GM18502 (cell line): ENCODE data around the gene TMEM131L.

Source experiments
- ATAC-seq: cut with Tn5 transposase; IDR thresholded peaks from one replicate; pipeline ENCODE4 v1.9.1; 2021; ENCODE audit warnings: mild to moderate bottlenecking; ENCODE audit not compliant: unreplicated experiment, poor library complexity

Gene TMEM131L

GRCh38 chr4:153518637-153519389 is 52.7 kb downstream of the TMEM131L start:
- peak; percentile 24 for ATAC-seq

GRCh38 chr4:153519687-153520086 is 53.5 kb downstream of the TMEM131L start:
- ATAC-seq, result no peak

- ATAC-seq, result no peak
Measured at GRCh38 chr4:153520227-153520626, 54.1 kb downstream of the TMEM131L start.

- peak; percentile 33 for ATAC-seq
Measured at GRCh38 chr4:153520801-153521329, 54.7 kb downstream of the TMEM131L start.

- peak; percentile 24 for ATAC-seq
Measured at GRCh38 chr4:153521478-153521877, 55.3 kb downstream of the TMEM131L start.

GRCh38 chr4:153521999-153522801 is 56.0 kb downstream of the TMEM131L start:
- ATAC-seq, result peak; percentile 33

- ATAC-seq, result peak; percentile 50
Measured at GRCh38 chr4:153522802-153523094, 56.6 kb downstream of the TMEM131L start.

- no peak for ATAC-seq
Measured at GRCh38 chr4:153523164-153523796, 57.1 kb downstream of the TMEM131L start.

- no peak for ATAC-seq
Measured at GRCh38 chr4:153523941-153524386, 57.8 kb downstream of the TMEM131L start.

- ATAC-seq, result no peak
Measured at GRCh38 chr4:153524682-153525081, 58.5 kb downstream of the TMEM131L start.

- no peak for ATAC-seq
Measured at GRCh38 chr4:153527690-153528089, 61.5 kb downstream of the TMEM131L start.

GRCh38 chr4:153528705-153529485 is 62.7 kb downstream of the TMEM131L start:
- peak; percentile 58 for ATAC-seq

- ATAC-seq, result no peak
Measured at GRCh38 chr4:153529646-153530045, 63.5 kb downstream of the TMEM131L start.

GRCh38 chr4:153530284-153530999 is 64.3 kb downstream of the TMEM131L start:
- ATAC-seq, result no peak

GRCh38 chr4:153531000-153531358 is 64.8 kb downstream of the TMEM131L start:
- no peak for ATAC-seq

GRCh38 chr4:153531976-153532626 is 65.9 kb downstream of the TMEM131L start:
- no peak for ATAC-seq

- no peak for ATAC-seq
Measured at GRCh38 chr4:153532636-153533035, 66.5 kb downstream of the TMEM131L start.

- no peak for ATAC-seq
Measured at GRCh38 chr4:153533387-153533786, 67.2 kb downstream of the TMEM131L start.
